Measurements from ENCODE around the gene ZMYND11. TPM values are rescaled to one million over a fixed set of nuclear protein-coding genes. Genes with fewer than 3 reads are reported as not detected.

Gene ZMYND11
- total and polyA plus RNA-seq, 2 of the 8 experiments (the other 6 are each of a cell fraction or from before 2014, with no cell fraction given), result 7.5 to 26.6 TPM

DNA sequence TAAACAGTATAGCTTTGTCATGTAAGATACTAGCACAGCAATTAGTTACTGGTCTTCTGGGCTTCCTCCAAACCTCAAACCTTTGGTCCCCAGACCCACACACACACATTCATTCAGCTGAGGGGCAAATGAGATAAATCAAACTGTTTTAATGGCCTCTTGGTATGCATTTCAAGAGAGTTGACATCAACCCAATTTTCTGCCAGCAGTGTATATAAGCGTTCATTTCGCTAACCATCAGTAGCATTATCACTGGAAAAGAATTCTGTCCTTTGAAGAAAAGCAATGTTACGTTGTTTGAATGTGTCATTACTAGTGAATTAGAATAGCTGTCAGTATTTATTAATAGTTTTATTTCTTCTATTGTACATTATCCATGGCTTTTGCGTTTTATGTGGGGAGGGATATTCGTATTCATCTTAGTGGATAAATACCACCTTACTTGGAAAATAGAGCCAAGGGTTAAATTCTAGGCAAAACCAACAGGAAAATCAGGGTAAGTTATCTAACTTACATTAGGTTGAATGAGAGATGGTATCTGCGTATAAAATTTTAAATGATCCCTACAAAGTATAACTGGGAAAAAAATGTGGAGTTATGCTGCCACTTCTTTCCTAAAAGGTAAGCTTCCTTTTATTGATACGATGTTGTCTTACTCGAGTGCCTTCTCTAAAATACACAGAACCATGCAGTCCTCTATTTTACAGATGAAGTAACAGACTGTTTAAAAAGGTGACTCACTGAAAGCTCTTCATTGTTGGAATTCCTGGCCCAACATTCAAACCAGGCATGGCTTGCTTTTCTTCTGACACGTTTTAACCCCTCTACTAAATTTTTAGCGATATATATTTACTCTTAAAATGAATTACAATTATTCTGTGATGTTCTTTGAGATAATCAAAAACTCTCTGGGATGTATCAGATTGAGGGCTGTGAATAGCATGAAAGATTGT, 2.0 kb upstream of the ZMYND11 start:
- H2AFZ ChIP-seq (ENCODE audit: low read length), result no peak overlapping the region

More for the DNA sequence above, 2.0 kb upstream of the ZMYND11 start:
- H3K23me2 ChIP-seq (ENCODE audit: low read depth, low read length), result peaks cover 12% of the 10 kb centered on the region
- no peak overlapping the region for H2BK120ac ChIP-seq (replicated peaks; ENCODE audit: low read depth, low read length)
- 49% methylated on average over 10 of the region's 10 CpGs; no CpG with 5 or more reads in 1 of the 2 experiments for WGBS, 2 experiments (ENCODE audit: extremely low coverage in 1 of 2, insufficient coverage in 1 of 2, insufficient read length in 1 of 2, insufficient replicate concordance in 2 of 2, low coverage in 1 of 2, low lambda C conversion rate in 2 of 2, missing lambda C conversion rate in 1 of 2)
- H4K5ac ChIP-seq (ENCODE audit: insufficient read length, low read depth, low read length), result no peak overlapping the region
- peaks cover 0 to 15% (median 7%) of the 10 kb centered on the region in 4 experiments; a peak in 5 of 7 replicates for H3K27me3 ChIP-seq (replicated peaks in 1 of 4; ENCODE audit: control insufficient read depth in 3 of 4, extremely low read depth in 1 of 4, insufficient read depth in 3 of 4, low read length in 3 of 4)
- H3K79me1 ChIP-seq (ENCODE audit: low read depth, low read length), result no peaks in the 10 kb centered on the region
- H2BK20ac ChIP-seq (ENCODE audit: low read length), result no peak overlapping the region
- DNase-seq (ENCODE audit: low read depth in 1 of 2, low spot score in 2 of 2), result no peak
- no peak overlapping the region for H3K56ac ChIP-seq (replicated peaks; ENCODE audit: insufficient read length, low read depth, low read length)
- H3K4me1 ChIP-seq (replicated peaks in 1 of 4; ENCODE audit: control insufficient read depth in 3 of 4, insufficient read depth in 4 of 4, low read length in 3 of 4), result peaks cover 0 to 4% (median 3%) of the 10 kb centered on the region in 4 experiments; a peak in 4 of 7 replicates
- H3K18ac ChIP-seq (ENCODE audit: extremely low read depth, low read length), result no peak overlapping the region
- TF ChIP-seq TEAD4 (IDR thresholded peaks at IDR 0.05; ENCODE audit: low read depth, low read length) (peak; percentile 76; the same call in 1 of the 2 replicates), CBX5 (IDR thresholded peaks at IDR 0.05; ENCODE audit: low read depth, low read length) (no peak), JUND (IDR thresholded peaks at IDR 0.05; ENCODE audit: low read length) (peak; percentile 79)
- peaks cover 6 to 10% of the 10 kb centered on the region in 2 experiments for H4K20me1 ChIP-seq (replicated peaks in 1 of 2; ENCODE audit: control insufficient read depth in 1 of 2, insufficient read depth in 2 of 2, low read length in 2 of 2)
- H4K91ac ChIP-seq (replicated peaks; ENCODE audit: insufficient read length, low read length), result no peak overlapping the region
- H2AK5ac ChIP-seq (ENCODE audit: low read depth, low read length), result no peak overlapping the region
- H3K79me2 ChIP-seq (ENCODE audit: control insufficient read depth in 1 of 2, insufficient read depth in 2 of 2, low read length in 2 of 2), result peaks cover 8 to 20% of the 10 kb centered on the region in 2 experiments
- ChIA-PET CTCF (ENCODE audit: partially characterized antibody) (interaction anchor here (1.2 kb wide), 1 partner anchor 55 kb away, joined by 3 read pairs; no protein-coding TSS in a partner anchor), POLR2A (ENCODE audit: partially characterized antibody) (interaction anchor here (0.6 to 1.2 kb wide), 4 partner anchors 9 to 91 kb away, joined by 3 to 5 read pairs (median 4); no protein-coding TSS in a partner anchor)
- peak overlapping the region; percentile 95; a peak in 3 of 4 replicates for H3K4me2 ChIP-seq (ENCODE audit: insufficient read depth in 1 of 2, low read depth in 2 of 2, low read length in 2 of 2)
- no peak overlapping the region for H3K14ac ChIP-seq (ENCODE audit: insufficient read length)
- H2BK12ac ChIP-seq (ENCODE audit: low read depth, low read length), result no peak overlapping the region
- H3K23ac ChIP-seq (ENCODE audit: insufficient read length), result no peak overlapping the region
- no peaks in the 10 kb centered on the region for H3K9me3 ChIP-seq (ENCODE audit: insufficient read depth in 2 of 2, low read depth in 1 of 2, low read length in 1 of 2)
- H3K36me3 ChIP-seq (ENCODE audit: control insufficient read depth in 2 of 4, insufficient read depth in 4 of 4, low read length in 3 of 4), result no peaks in the 10 kb centered on the region
- no peak for FAIRE-seq
- H2BK5ac ChIP-seq (ENCODE audit: low read depth, low read length), result no peak overlapping the region
- H3K27ac ChIP-seq (ENCODE audit: low read depth, low read length), result no peak overlapping the region
- H2BK15ac ChIP-seq (ENCODE audit: low read length), result no peak overlapping the region
- peak overlapping the region; percentile 71 to 77 (median 74); a peak in 7 of 8 replicates for H3K4me3 ChIP-seq (ENCODE audit: extremely low read depth in 1 of 4, insufficient read depth in 2 of 4, low read depth in 3 of 4, low read length in 4 of 4)
- H4K8ac ChIP-seq (ENCODE audit: extremely low read depth, insufficient read depth, low read length), result no peak overlapping the region
- H3K4ac ChIP-seq (replicated peaks; ENCODE audit: insufficient read length, low read depth, low read length), result no peak overlapping the region
- no peak overlapping the region for H3K9ac ChIP-seq (replicated peaks in 1 of 4; ENCODE audit: extremely low read depth in 1 of 4, low read depth in 3 of 4, low read length in 3 of 4)
